HFFc6 (cell line): ENCODE data around the gene NSL1. TPM values are rescaled to one million over a fixed set of nuclear protein-coding genes. Genes with fewer than 3 reads are reported as not detected.
A peak's percentile ranks its signal among the peaks of the same experiment; 100 is the strongest.

Experiments used
- DNase-seq: peaks from one replicate; pipeline ENCODE4 v3.0.0-alpha.2; 2018
- H3K27ac Mint-ChIP-seq: 2 replicates; pipeline ENCODE4 v1.8.0; 2020; ENCODE audit warnings: mild to moderate bottlenecking, mixed read lengths
- H3K27me3 Mint-ChIP-seq: 2 replicates; pipeline ENCODE4 v1.8.0; 2021; ENCODE audit warnings: mild to moderate bottlenecking, moderate library complexity, mixed read lengths; ENCODE audit not compliant: insufficient read depth
- H3K36me3 Mint-ChIP-seq: 2 replicates; pipeline ENCODE4 v1.8.0; 2021; ENCODE audit warnings: low read depth, mixed read lengths
- H3K4me1 Mint-ChIP-seq: 2 replicates; pipeline ENCODE4 v1.8.0; 2020; ENCODE audit warnings: low read depth, mixed read lengths
- H3K4me3 Mint-ChIP-seq: 2 replicates; pipeline ENCODE4 v1.8.0; 2020; ENCODE audit warnings: mild to moderate bottlenecking, moderate library complexity, mixed read lengths
- H3K9me3 Mint-ChIP-seq: 2 replicates; pipeline ENCODE4 v1.8.0; 2020; ENCODE audit warnings: mild to moderate bottlenecking, mixed read lengths
- CTCF ChIP-seq: fragments of 200-600 bp; sonication (generic); IDR thresholded peaks from 2 replicates; pipeline ENCODE4 v1.5.0; 2021; ENCODE audit warnings: antibody characterized with exemption, mild to moderate bottlenecking
- total RNA-seq, 6 experiments: library from RNA; stranded (reverse); fragmentation: NEBNext Ultra II Directional; extraction: Animal tissue kit (Norgen Biotek cat#: 25700); gene quantifications; 2 replicates in 1 of 6; 3 replicates in 5 of 6; pipeline ENCODE4 v1.2.3, GENCODE V29; 2021

Gene NSL1
- total RNA-seq, 6 experiments from 2014 or later = 28.7 to 35.1 (median 30.4) TPM

- no peak for TF ChIP-seq CTCF
- no peaks in the 10 kb centered on the region for H3K9me3 Mint-ChIP-seq
- H3K36me3 Mint-ChIP-seq = no peaks in the 10 kb centered on the region
- H3K4me3 Mint-ChIP-seq = no peak overlapping the region
- peaks cover 46% of the 10 kb centered on the region for H3K4me1 Mint-ChIP-seq
- H3K27ac Mint-ChIP-seq = peak overlapping the region; percentile 8; the same call in 1 of the 2 replicates
- DNase-seq = no peak
- no peaks in the 10 kb centered on the region for H3K27me3 Mint-ChIP-seq
Observed at GRCh38 chr1:212754193-212754592, 37.4 kb downstream of the NSL1 start.

GRCh38 chr1:212753749-212754148, 37.8 kb downstream of the NSL1 start:
- DNase-seq = no peak
- Mint-ChIP-seq H3K27ac (peak overlapping the region; percentile 8), H3K9me3 (no peaks in the 10 kb centered on the region), H3K4me3 (no peak overlapping the region), H3K27me3 (no peaks in the 10 kb centered on the region), H3K36me3 (no peaks in the 10 kb centered on the region), H3K4me1 (peaks cover 46% of the 10 kb centered on the region)
- no peak for TF ChIP-seq CTCF

- TF ChIP-seq CTCF = no peak
- no peak for DNase-seq
Observed at GRCh38 chr1:212752934-212753497, 38.6 kb downstream of the NSL1 start.

GRCh38 chr1:212752252-212752933, 39.2 kb downstream of the NSL1 start:
- Mint-ChIP-seq H3K27me3 (no peaks in the 10 kb centered on the region), H3K4me3 (peak overlapping the region; percentile 87), H3K4me1 (peaks cover 41% of the 10 kb centered on the region), H3K9me3 (no peaks in the 10 kb centered on the region), H3K36me3 (no peaks in the 10 kb centered on the region), H3K27ac (peak overlapping the region; percentile 83)
- peak; percentile 18 for DNase-seq
- TF ChIP-seq CTCF = no peak

More at GRCh38 chr1:212752934-212753497, 38.6 kb downstream of the NSL1 start:
- peak overlapping the region; percentile 83 for H3K27ac Mint-ChIP-seq
- H3K9me3 Mint-ChIP-seq = no peaks in the 10 kb centered on the region
- H3K27me3 Mint-ChIP-seq = no peaks in the 10 kb centered on the region
- H3K36me3 Mint-ChIP-seq = no peaks in the 10 kb centered on the region
- peak overlapping the region; percentile 87 for H3K4me3 Mint-ChIP-seq
- H3K4me1 Mint-ChIP-seq = peaks cover 43% of the 10 kb centered on the region

- Mint-ChIP-seq H3K27me3 (no peaks in the 10 kb centered on the region), H3K36me3 (no peaks in the 10 kb centered on the region), H3K4me1 (peaks cover 40% of the 10 kb centered on the region), H3K9me3 (no peaks in the 10 kb centered on the region), H3K27ac (peak overlapping the region; percentile 69), H3K4me3 (no peak overlapping the region)
- DNase-seq = peak; percentile 48
- TF ChIP-seq CTCF = peak; percentile 95
Observed at GRCh38 chr1:212749821-212750535, 41.6 kb downstream of the NSL1 start.
